Neural progenitor cell (in vitro differentiated cells): ENCODE data around the gene TMEM63B. TPM values are rescaled to one million over a fixed set of nuclear protein-coding genes. Genes with fewer than 3 reads are reported as not detected.

Experiments
- DNase-seq: peaks from one replicate; pipeline ENCODE4 v3.0.0-alpha.2; 2016; ENCODE audit warnings: low spot score
- H2AFZ ChIP-seq: fragments of 200-600 bp; sonication (generic); replicated peaks from 2 replicates; pipeline ENCODE4 v1.6.1; 2016; ENCODE audit warnings: antibody characterized with exemption
- H3F3A ChIP-seq: fragments of 200-600 bp; sonication (generic); 2 replicates; pipeline ENCODE4 v1.6.1; 2016; ENCODE audit warnings: antibody characterized with exemption, low read depth
- H3K27ac ChIP-seq: fragments of 200-600 bp; sonication (generic); 2 replicates; pipeline ENCODE4 v1.5.1; 2016; ENCODE audit warnings: mild to moderate bottlenecking
- H3K27me3 ChIP-seq: fragments of 200-600 bp; sonication (generic); 2 replicates; pipeline ENCODE4 v1.6.1; 2016; ENCODE audit warnings: mild to moderate bottlenecking, moderate library complexity
- H3K36me3 ChIP-seq: fragments of 200-600 bp; sonication (generic); 2 replicates; pipeline ENCODE4 v1.5.1; 2016
- H3K4me1 ChIP-seq: fragments of 200-600 bp; sonication (generic); 2 replicates; pipeline ENCODE4 v1.6.1; 2016; ENCODE audit warnings: mixed run types
- H3K4me2 ChIP-seq: fragments of 200-600 bp; sonication (generic); 2 replicates; pipeline ENCODE4 v1.6.1; 2016
- H3K4me3 ChIP-seq: fragments of 200-600 bp; sonication (generic); 2 replicates; pipeline ENCODE4 v1.5.1; 2016
- H3K79me2 ChIP-seq: fragments of 200-600 bp; sonication (generic); 2 replicates; pipeline ENCODE4 v1.6.1; 2016; ENCODE audit warnings: low read depth
- H3K9ac ChIP-seq: fragments of 200-600 bp; sonication (generic); 2 replicates; pipeline ENCODE4 v1.6.1; 2016
- H3K9me3 ChIP-seq: fragments of 200-600 bp; sonication (generic); 2 replicates; pipeline ENCODE4 v1.5.1; 2016; ENCODE audit warnings: low read depth
- H4K20me1 ChIP-seq: fragments of 200-600 bp; sonication (generic); 2 replicates; pipeline ENCODE4 v1.6.1; 2016; ENCODE audit warnings: low read depth
- H3K27ac Mint-ChIP-seq: 3 replicates; pipeline ENCODE4 v1.8.0; 2021; ENCODE audit warnings: mixed read lengths
- H3K27me3 Mint-ChIP-seq: 2 replicates; pipeline ENCODE4 v1.8.0; 2022; ENCODE audit warnings: low read depth, mild to moderate bottlenecking, inconsistent platforms, moderate library complexity, mixed read lengths; ENCODE audit not compliant: insufficient read depth
- H3K36me3 Mint-ChIP-seq: 3 replicates; pipeline ENCODE4 v1.8.0; 2021; ENCODE audit warnings: mixed read lengths
- H3K4me1 Mint-ChIP-seq: 3 replicates; pipeline ENCODE4 v1.8.0; 2021; ENCODE audit warnings: mixed read lengths
- H3K4me3 Mint-ChIP-seq: 3 replicates; pipeline ENCODE4 v1.8.0; 2021; ENCODE audit warnings: mild to moderate bottlenecking, moderate library complexity, mixed read lengths
- H3K9me3 Mint-ChIP-seq: 3 replicates; pipeline ENCODE4 v1.8.0; 2020; ENCODE audit warnings: mixed read lengths
- EZH2 ChIP-seq: fragments of 200-600 bp; sonication (generic); IDR thresholded peaks from 2 replicates; pipeline ENCODE4 v1.6.1; 2017; ENCODE audit warnings: antibody characterized with exemption, mild to moderate bottlenecking, moderate library complexity
- EZH2phosphoT487 ChIP-seq: fragments of 200-600 bp; sonication (generic); IDR thresholded peaks from 2 replicates; pipeline ENCODE4 v1.6.1; 2017; ENCODE audit warnings: antibody characterized with exemption
- total RNA-seq: library from RNA; depleted of rRNA; stranded (reverse); fragments of >200 nt; gene quantifications from 2 replicates; pipeline ENCODE4 v1.2.3, GENCODE V29; 2015; ENCODE audit warnings: low replicate concordance
- TF ChIP-seq, protein P1 (sequence below): fragments of 200-600 bp; sonication (generic); IDR thresholded peaks from 2 replicates; pipeline ENCODE4 v1.5.1; 2017; ENCODE audit warnings: antibody characterized with exemption, mild to moderate bottlenecking

Gene TMEM63B
- total RNA-seq, 1 donor from 2014 or later = 25.4 TPM

- peaks cover 8% of the 10 kb centered on the region for H3K36me3 ChIP-seq
- H3K4me1 ChIP-seq = no peaks in the 10 kb centered on the region
- H3K4me2 ChIP-seq = no peak overlapping the region
- H3K9me3 Mint-ChIP-seq = no peaks in the 10 kb centered on the region
- H3K27ac Mint-ChIP-seq = no peak overlapping the region
- no peaks in the 10 kb centered on the region for H3K27me3 Mint-ChIP-seq
- peaks cover 2% of the 10 kb centered on the region for H3K4me1 Mint-ChIP-seq
- H3F3A ChIP-seq = no peaks in the 10 kb centered on the region
- peaks cover 53% of the 10 kb centered on the region for H3K79me2 ChIP-seq
- TF ChIP-seq EZH2 = no peak
- TF ChIP-seq EZH2phosphoT487 = no peak
- TF ChIP-seq, protein P1, sequence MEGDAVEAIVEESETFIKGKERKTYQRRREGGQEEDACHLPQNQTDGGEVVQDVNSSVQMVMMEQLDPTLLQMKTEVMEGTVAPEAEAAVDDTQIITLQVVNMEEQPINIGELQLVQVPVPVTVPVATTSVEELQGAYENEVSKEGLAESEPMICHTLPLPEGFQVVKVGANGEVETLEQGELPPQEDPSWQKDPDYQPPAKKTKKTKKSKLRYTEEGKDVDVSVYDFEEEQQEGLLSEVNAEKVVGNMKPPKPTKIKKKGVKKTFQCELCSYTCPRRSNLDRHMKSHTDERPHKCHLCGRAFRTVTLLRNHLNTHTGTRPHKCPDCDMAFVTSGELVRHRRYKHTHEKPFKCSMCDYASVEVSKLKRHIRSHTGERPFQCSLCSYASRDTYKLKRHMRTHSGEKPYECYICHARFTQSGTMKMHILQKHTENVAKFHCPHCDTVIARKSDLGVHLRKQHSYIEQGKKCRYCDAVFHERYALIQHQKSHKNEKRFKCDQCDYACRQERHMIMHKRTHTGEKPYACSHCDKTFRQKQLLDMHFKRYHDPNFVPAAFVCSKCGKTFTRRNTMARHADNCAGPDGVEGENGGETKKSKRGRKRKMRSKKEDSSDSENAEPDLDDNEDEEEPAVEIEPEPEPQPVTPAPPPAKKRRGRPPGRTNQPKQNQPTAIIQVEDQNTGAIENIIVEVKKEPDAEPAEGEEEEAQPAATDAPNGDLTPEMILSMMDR = no peak
- H2AFZ ChIP-seq = no peak overlapping the region
- no peaks in the 10 kb centered on the region for H3K9me3 ChIP-seq
- no peak overlapping the region for H3K9ac ChIP-seq
- H4K20me1 ChIP-seq = peaks cover 71% of the 10 kb centered on the region
- DNase-seq = no peak
- no peak overlapping the region for H3K4me3 Mint-ChIP-seq
- H3K27me3 ChIP-seq = no peaks in the 10 kb centered on the region
- no peak overlapping the region for H3K27ac ChIP-seq
- H3K4me3 ChIP-seq = no peak overlapping the region
- H3K36me3 Mint-ChIP-seq = peaks cover 48% of the 10 kb centered on the region
These were observed 16.4 kb upstream of the TMEM63B start for GRCh38 chr6:44110966-44111365.

- no peaks in the 10 kb centered on the region for H3K9me3 ChIP-seq
- no peak overlapping the region for H2AFZ ChIP-seq
- no peak overlapping the region for H3K4me3 ChIP-seq
- H3K4me1 ChIP-seq = no peaks in the 10 kb centered on the region
- peaks cover 61% of the 10 kb centered on the region for H3K79me2 ChIP-seq
- H3K36me3 ChIP-seq = peaks cover 8% of the 10 kb centered on the region
- H3K36me3 Mint-ChIP-seq = peaks cover 42% of the 10 kb centered on the region
- DNase-seq = no peak
- no peaks in the 10 kb centered on the region for H3K27me3 ChIP-seq
- TF ChIP-seq EZH2phosphoT487 (no peak), EZH2 (no peak)
- TF ChIP-seq, protein P1 = no peak
- no peaks in the 10 kb centered on the region for H3K9me3 Mint-ChIP-seq
- no peak overlapping the region for H3K4me2 ChIP-seq
- no peaks in the 10 kb centered on the region for H3K27me3 Mint-ChIP-seq
- no peak overlapping the region for H3K27ac ChIP-seq
- H3K4me3 Mint-ChIP-seq = no peak overlapping the region
- H3K9ac ChIP-seq = no peak overlapping the region
- H3F3A ChIP-seq = no peaks in the 10 kb centered on the region
- H4K20me1 ChIP-seq = peaks cover 73% of the 10 kb centered on the region
- H3K27ac Mint-ChIP-seq = no peak overlapping the region
- H3K4me1 Mint-ChIP-seq = peaks cover 2% of the 10 kb centered on the region
These were observed 15.6 kb upstream of the TMEM63B start for GRCh38 chr6:44111434-44112417.

- H3K9ac ChIP-seq = no peak overlapping the region
- H3K9me3 ChIP-seq = no peaks in the 10 kb centered on the region
- H3K36me3 ChIP-seq = peaks cover 8% of the 10 kb centered on the region
- H3F3A ChIP-seq = no peaks in the 10 kb centered on the region
- no peak overlapping the region for H3K4me2 ChIP-seq
- H3K9me3 Mint-ChIP-seq = no peaks in the 10 kb centered on the region
- H3K4me1 ChIP-seq = no peaks in the 10 kb centered on the region
- no peak overlapping the region for H3K4me3 Mint-ChIP-seq
- no peaks in the 10 kb centered on the region for H3K27me3 ChIP-seq
- no peak overlapping the region for H3K4me3 ChIP-seq
- DNase-seq = no peak
- peaks cover 81% of the 10 kb centered on the region for H4K20me1 ChIP-seq
- H3K79me2 ChIP-seq = peaks cover 78% of the 10 kb centered on the region
- H3K27me3 Mint-ChIP-seq = no peaks in the 10 kb centered on the region
- H2AFZ ChIP-seq = no peak overlapping the region
- no peak overlapping the region for H3K27ac Mint-ChIP-seq
- no peak for TF ChIP-seq EZH2
- TF ChIP-seq, protein P1 = peak; percentile 33
- no peak for TF ChIP-seq EZH2phosphoT487
- peaks cover 44% of the 10 kb centered on the region for H3K36me3 Mint-ChIP-seq
- peaks cover 2% of the 10 kb centered on the region for H3K4me1 Mint-ChIP-seq
- H3K27ac ChIP-seq = no peak overlapping the region
These were observed 13.9 kb upstream of the TMEM63B start for GRCh38 chr6:44113414-44113813.
